Tibial nerve (tissue), 4 donors: Measurements from ENCODE around the gene HAGHL. TPM values are rescaled to one million over a fixed set of nuclear protein-coding genes. Genes with fewer than 3 reads are reported as not detected.
"Not testable (repeated sequence)": the region's sequence is repeated elsewhere in the genome, so short reads cannot be mapped to it uniquely, and the experiment has no call there.

Experiments
- DNase-seq, 2 donors: peaks; one replicate each; pipeline ENCODE4 v3.0.0-alpha.2; 2019; ENCODE audit warnings: low spot score in 2 of 2
- H3K27ac ChIP-seq, 4 donors: fragments of 200-600 bp; sonication (generic) in 3 of 4; one replicate each; pipeline ENCODE4 v1.5.1; 2017 to 2019; ENCODE audit warnings: mild to moderate bottlenecking in 1 of 4
- H3K27me3 ChIP-seq, 2 donors: fragments of 200-600 bp; sonication (generic) in 1 of 2; one replicate each; pipeline versions ENCODE4 v1.5.1 to v1.6.0; 2017 to 2019
- H3K36me3 ChIP-seq, 3 donors: fragments of 200-600 bp; sonication (generic); one replicate each; pipeline ENCODE4 v1.5.1; 2018 to 2019
- H3K4me1 ChIP-seq, 4 donors: fragments of 200-600 bp; sonication (generic) in 3 of 4; one replicate each; pipeline ENCODE4 v1.5.1; 2017 to 2019
- H3K4me3 ChIP-seq, 4 donors: fragments of 200-600 bp; sonication (generic) in 3 of 4; one replicate each; pipeline ENCODE4 v1.5.1; 2017 to 2019; ENCODE audit warnings: mild to moderate bottlenecking in 1 of 4, moderate library complexity in 1 of 4
- H3K9me3 ChIP-seq, 4 donors: fragments of 200-600 bp; sonication (generic) in 3 of 4; one replicate each; pipeline ENCODE4 v1.5.1; 2017 to 2019
- CTCF ChIP-seq, 5 experiments: fragments of 200-600 bp in 3 of 5; fragments of 450-650 bp in 2 of 5; sonication (generic) in 3 of 5; IDR thresholded peaks; one replicate each; pipeline ENCODE4 v1.5.1; 2016 to 2019; ENCODE audit warnings: antibody characterized with exemption in 5 of 5, mild to moderate bottlenecking in 3 of 5, moderate library complexity in 2 of 5
- EP300 ChIP-seq, 2 donors: sonication (generic); formaldehyde crosslinking; IDR thresholded peaks; one replicate each; pipeline ENCODE4 v1.6.1; 2017; ENCODE audit warnings: antibody characterized with exemption in 2 of 2, mild to moderate bottlenecking in 1 of 2
- POLR2A ChIP-seq, 2 donors: fragments of 450-650 bp; IDR thresholded peaks; one replicate each; pipeline ENCODE4 v1.6.1; 2017; ENCODE audit warnings: antibody characterized with exemption in 2 of 2, mild to moderate bottlenecking in 2 of 2, moderate library complexity in 2 of 2
- WGBS, 2 donors: methylation state at CpG; one replicate each; pipeline ENCODE4 v1.1.5; 2018; 5-methylcytosine and 5-hydroxymethylcytosine counted together
- total RNA-seq, 4 donors: library from RNA; depleted of rRNA; stranded (reverse); fragments of >200 nt; gene quantifications; one replicate each; pipeline ENCODE4 v1.1.0, GENCODE V29; 2016

The HAGHL gene
- total RNA-seq, 4 donors from 2014 or later = 3.5 to 18.0 (median 6.3) TPM

GRCh38 chr16:750485-750884 is 23.6 kb downstream of the HAGHL start:
- Histone ChIP-seq H3K4me3 (no peak overlapping the region), H3K27ac (no peak overlapping the region), H3K9me3 (no peaks in the 10 kb centered on the region), H3K36me3 (no peaks in the 10 kb centered on the region), H3K27me3 (peaks cover 0 to 23% of the 10 kb centered on the region in 2 donors), H3K4me1 (no peaks in the 10 kb centered on the region)
- TF ChIP-seq EP300 (IDR thresholded peaks at IDR 0.05) = no peak
- TF ChIP-seq CTCF (IDR thresholded peaks at IDR 0.05) = no peak
- no peak for TF ChIP-seq POLR2A (IDR thresholded peaks at IDR 0.05)
- WGBS, 2 donors = 55 to 58% methylated on average over 9 of the region's 9 CpGs
- DNase-seq = no peak

GRCh38 chr16:751152-752006 is 24.5 kb downstream of the HAGHL start:
- no peak overlapping the region for H3K27ac ChIP-seq
- TF ChIP-seq POLR2A (IDR thresholded peaks at IDR 0.05) (no peak), CTCF (IDR thresholded peaks at IDR 0.05) (no peak), EP300 (IDR thresholded peaks at IDR 0.05) (no peak)
- H3K4me1 ChIP-seq = no peaks in the 10 kb centered on the region
- H3K36me3 ChIP-seq = no peaks in the 10 kb centered on the region
- DNase-seq = no peak
- no peak overlapping the region for H3K4me3 ChIP-seq
- 59 to 60% methylated on average over 26 to 39 of the region's 39 CpGs for WGBS, 2 donors
- H3K27me3 ChIP-seq = peaks cover 0 to 23% of the 10 kb centered on the region in 2 donors
- peaks cover 0 to 2% (median 0%) of the 10 kb centered on the region in 4 donors for H3K9me3 ChIP-seq

GRCh38 chr16:752007-752312 is 25.1 kb downstream of the HAGHL start:
- Histone ChIP-seq H3K9me3 (peaks cover 0 to 7% (median 0%) of the 10 kb centered on the region in 4 donors), H3K36me3 (no peaks in the 10 kb centered on the region), H3K27me3 (peaks cover 0 to 23% of the 10 kb centered on the region in 2 donors), H3K27ac (no peak overlapping the region), H3K4me3 (no peak overlapping the region), H3K4me1 (no peaks in the 10 kb centered on the region)
- TF ChIP-seq EP300 (IDR thresholded peaks at IDR 0.05) = no peak
- WGBS, 2 donors = 29 to 31% methylated on average over 9 to 10 of the region's 10 CpGs
- no peak for DNase-seq

GRCh38 chr16:754121-754607 is 27.3 kb downstream of the HAGHL start:
- H3K36me3 ChIP-seq, H3K4me1 ChIP-seq, H3K27ac ChIP-seq, H3K9me3 ChIP-seq, H3K4me3 ChIP-seq, DNase-seq: not testable (repeated sequence)
- WGBS, 2 donors = 83 to 88% methylated on average over 11 of the region's 11 CpGs
- peaks cover 0 to 23% of the 10 kb centered on the region in 2 donors for H3K27me3 ChIP-seq

- TF ChIP-seq POLR2A (IDR thresholded peaks at IDR 0.05) (no peak), CTCF (IDR thresholded peaks at IDR 0.05) (no peak), EP300 (IDR thresholded peaks at IDR 0.05) (no peak)
- 51 to 64% methylated on average over 11 of the region's 11 CpGs for WGBS, 2 donors
- Histone ChIP-seq H3K9me3 (peaks cover 0 to 8% (median 0%) of the 10 kb centered on the region in 4 donors), H3K4me3 (no peak overlapping the region), H3K27me3 (peaks cover 0 to 23% of the 10 kb centered on the region in 2 donors), H3K27ac (no peak overlapping the region), H3K36me3 (no peaks in the 10 kb centered on the region), H3K4me1 (no peaks in the 10 kb centered on the region)
- DNase-seq = no peak
These were observed 27.8 kb downstream of the HAGHL start for GRCh38 chr16:754656-755055.

GRCh38 chr16:756428-756827 is 29.5 kb downstream of the HAGHL start:
- WGBS, 2 donors = 93 to 94% methylated on average over 5 of the region's 5 CpGs
- Histone ChIP-seq H3K36me3 (no peaks in the 10 kb centered on the region), H3K27ac (no peak overlapping the region), H3K27me3 (peaks cover 0 to 22% of the 10 kb centered on the region in 2 donors), H3K4me1 (no peaks in the 10 kb centered on the region), H3K9me3 (peaks cover 0 to 8% (median 0%) of the 10 kb centered on the region in 4 donors), H3K4me3 (no peak overlapping the region)
- TF ChIP-seq EP300 (IDR thresholded peaks at IDR 0.05) (no peak), POLR2A (IDR thresholded peaks at IDR 0.05) (no peak), CTCF (IDR thresholded peaks at IDR 0.05) (no peak)
- DNase-seq = no peak
